NCI-H526 treated with DMSO at 0.1 percent for 48 hours (cell line): Measurements from ENCODE around the gene ALPI.
"Not testable (repeated sequence)": the region's sequence is repeated elsewhere in the genome, so short reads cannot be mapped to it uniquely, and the experiment has no call there.

Source experiments
- DNase-seq: peaks from one replicate; lab custom pipeline; 2025; lab: John Stamatoyannopoulos, UW

The ALPI gene

DNA sequence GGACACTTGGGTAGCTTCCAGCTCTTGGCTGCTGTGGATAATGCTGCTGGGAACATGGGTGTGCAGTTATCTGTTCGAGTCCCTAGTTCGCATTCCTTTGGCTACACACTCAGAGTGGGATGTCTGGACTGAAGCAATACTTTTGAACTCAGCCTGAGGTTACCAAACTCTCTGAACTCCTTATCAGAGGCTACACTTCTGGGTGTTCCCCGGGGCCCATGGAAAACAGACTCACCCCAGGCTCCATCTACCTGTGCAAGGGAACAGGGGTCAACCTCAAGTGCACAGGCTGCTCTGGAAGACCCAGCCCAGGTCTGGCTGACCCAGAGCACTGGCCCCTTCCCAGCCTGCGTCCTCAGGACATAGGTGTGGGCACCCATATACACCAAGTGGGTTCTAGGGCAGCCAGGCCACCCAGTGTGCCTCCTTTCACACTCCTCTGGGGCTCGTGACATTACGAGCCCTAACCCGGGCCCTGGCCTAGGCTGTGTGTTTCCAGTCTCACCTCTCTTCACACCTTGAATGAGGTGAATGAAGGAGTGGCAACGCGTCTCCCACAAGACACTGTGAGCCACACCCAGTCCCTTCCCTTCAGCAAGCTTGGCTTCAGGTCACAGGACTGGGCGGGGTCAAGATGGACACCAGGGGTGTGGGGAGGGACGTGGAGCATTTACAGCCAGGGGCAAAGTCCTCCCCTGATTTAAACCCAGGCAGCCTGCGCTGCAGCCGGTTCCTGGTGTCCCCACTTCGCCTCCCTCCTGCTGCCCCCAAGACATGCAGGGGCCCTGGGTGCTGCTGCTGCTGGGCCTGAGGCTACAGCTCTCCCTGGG, at the start of gene ALPI:
TSS of gene ALPI (plus strand) at position 728 of the 830 bp plus-strand sequence. CDS start at position 775, 47 bp downstream.
- no peak for DNase-seq

DNA sequence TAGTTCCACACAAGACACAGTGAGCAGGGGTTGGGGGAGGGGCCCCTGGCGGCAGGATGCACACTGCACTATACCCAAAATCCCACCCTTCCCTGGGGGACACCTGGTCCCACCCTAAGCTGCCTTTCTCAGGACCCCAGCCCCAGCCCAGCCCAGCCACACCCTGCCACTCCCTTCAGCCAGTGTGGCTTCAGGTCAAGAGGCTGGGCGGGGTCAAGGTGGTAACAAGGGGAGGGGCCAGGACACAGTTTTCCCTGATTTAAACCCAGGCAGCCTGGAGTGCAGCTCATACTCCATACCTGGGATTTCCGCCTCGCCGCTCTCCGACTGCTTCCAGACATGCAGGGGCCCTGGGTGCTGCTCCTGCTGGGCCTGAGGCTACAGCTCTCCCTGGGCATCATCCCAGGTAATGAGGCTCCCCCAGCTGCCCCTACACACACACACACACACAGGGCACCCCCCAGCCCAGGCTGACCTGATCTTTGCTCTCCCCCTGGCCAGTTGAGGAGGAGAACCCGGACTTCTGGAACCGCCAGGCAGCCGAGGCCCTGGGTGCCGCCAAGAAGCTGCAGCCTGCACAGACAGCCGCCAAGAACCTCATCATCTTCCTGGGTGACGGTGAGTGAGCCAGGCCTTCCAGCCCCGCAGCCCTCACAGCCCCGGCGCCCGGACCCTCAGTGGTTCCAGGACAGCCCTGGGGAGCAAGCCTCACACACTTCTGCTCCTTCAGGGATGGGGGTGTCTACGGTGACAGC, 49.2 kb upstream of the ALPI start, which contains the start of gene ALPG:
TSS of gene ALPG (plus strand) at position 289 of the 755 bp plus-strand sequence. CDS start at position 340, 51 bp downstream.
- no peak for DNase-seq

DNA sequence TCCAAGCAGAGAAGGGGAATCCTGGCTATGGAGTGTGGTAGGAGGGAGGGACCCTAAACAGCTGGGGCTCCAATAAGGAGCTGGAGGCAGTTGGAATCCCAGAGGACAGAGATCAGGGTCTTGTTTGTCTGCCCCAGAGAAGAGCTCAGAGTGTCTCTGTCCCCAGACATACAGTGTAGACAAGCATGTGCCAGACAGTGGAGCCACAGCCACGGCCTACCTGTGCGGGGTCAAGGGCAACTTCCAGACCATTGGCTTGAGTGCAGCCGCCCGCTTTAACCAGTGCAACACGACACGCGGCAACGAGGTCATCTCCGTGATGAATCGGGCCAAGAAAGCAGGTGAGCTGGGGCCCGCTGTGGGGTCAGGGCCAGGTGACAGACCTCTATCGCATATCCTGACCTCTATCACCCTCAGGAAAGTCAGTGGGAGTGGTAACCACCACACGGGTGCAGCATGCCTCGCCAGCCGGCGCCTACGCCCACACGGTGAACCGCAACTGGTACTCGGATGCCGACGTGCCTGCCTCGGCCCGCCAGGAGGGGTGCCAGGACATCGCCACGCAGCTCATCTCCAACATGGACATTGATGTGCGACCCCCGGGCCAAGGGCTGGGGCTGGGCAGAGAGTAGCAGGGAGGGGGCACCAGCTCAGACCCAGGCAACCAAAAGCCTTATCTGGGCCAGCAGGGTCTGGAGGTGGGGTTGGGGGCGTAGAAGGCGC, 48.4 kb upstream of the ALPI start:
- DNase-seq, result not testable (repeated sequence)

DNA sequence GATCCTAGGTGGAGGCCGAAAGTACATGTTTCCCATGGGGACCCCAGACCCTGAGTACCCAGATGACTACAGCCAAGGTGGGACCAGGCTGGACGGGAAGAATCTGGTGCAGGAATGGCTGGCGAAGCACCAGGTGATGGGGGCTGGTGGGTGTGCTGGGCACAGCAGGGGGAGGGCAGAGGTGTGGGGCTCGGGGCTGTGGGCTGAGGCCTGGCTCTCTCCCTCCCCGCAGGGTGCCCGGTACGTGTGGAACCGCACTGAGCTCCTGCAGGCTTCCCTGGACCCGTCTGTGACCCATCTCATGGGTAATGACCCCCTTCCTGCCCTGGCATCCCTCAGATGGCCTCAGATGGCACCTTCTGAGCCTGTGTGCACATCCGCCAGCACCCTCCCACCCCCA, 47.7 kb upstream of the ALPI start:
- DNase-seq, result not testable (repeated sequence)

DNA sequence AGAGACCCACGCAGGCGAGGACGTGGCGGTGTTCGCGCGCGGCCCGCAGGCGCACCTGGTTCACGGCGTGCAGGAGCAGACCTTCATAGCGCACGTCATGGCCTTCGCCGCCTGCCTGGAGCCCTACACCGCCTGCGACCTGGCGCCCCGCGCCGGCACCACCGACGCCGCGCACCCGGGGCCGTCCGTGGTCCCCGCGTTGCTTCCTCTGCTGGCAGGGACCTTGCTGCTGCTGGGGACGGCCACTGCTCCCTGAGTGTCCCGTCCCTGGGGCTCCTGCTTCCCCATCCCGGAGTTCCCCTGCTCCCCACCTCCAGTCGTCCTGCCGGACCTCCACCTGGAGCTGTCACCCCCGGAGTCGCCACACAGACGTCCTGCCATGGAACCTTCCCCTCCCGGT, 46.3 kb upstream of the ALPI start:
- DNase-seq, result not testable (repeated sequence)

DNA sequence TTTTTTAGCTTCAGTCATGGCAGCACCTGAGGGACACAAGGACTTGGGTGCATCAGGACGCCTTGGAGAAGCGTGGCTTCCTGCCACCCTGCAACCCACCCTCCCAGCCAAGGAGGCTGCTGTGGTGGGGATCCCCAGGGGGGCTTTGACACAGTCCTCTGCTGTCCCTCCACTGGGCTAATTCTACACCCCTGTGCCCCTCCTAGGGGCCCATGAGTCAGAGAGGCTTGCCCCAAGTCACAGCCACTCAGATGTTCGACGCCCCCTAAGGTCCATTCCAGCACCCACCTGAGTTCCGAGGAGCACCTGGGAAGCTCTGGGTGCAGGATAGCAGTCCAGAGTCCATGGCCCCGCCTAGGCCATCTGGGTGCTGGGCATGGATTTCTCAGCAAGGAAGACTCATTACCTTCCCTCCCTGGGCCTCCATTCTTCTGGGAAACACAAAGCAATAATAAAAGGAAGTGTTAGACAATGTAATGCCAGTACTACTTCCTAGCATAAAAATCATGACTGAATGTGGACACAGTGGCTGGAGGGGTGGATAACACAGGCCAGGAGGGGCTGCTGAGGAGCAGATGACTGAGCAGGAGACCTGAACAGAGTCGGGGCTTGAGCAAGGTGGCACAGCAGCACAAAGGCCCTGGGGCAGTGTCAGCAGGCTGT, 45.6 kb upstream of the ALPI start:
- DNase-seq, result no peak

DNA sequence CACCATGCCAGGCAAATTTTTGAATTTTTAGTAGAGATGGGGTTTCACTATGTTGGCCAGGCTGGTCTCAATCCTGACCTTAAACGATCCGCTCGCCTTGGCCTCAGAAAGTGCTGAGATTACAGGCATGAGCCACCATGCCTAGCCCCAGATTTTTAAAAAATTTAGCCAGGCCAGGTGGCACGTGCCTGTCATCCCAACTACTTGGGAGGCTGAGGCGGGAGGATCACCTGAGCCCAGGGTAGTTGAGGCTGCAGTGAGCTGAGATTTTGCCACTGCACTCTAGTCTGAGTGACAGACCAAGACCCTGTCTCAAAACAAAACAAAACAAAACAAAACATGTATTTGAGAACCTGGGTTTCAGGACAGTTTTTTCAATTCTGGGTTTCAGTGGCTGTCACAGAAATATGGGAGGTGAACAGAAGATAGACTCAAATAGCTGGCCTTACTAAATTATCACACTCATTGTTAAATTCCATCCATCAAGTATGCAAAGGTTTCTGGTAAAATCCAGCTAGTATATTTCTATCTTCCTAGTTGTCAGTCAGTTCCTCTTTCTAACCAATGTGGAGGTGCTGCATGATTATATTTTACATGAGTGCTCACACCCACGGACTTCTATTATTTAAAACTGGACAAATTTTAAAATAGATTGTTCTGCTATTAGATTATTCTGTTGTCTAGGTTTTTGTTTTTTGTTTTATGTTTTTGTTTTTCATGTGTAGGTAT, 43.9 kb upstream of the ALPI start:
- DNase-seq, result no peak

DNA sequence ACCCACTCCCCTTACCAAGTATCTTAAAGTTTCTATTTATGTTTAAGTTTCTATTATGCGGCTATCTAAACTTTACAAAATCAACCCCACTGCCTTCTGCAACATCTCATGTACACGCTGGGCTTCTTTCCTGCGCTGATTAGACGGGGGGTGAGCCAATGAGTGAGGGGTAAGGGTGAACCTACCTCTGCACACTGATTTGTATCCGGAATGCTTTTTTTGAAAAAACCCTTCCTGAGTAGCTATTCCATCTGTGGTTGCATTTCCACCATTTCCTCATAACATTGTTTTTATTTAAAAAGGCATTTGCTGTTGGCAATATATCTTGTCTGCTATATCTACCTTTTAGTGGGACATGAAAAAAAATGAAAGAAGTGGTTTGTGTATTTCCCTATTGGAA, 43.0 kb upstream of the ALPI start:
- no peak for DNase-seq

DNA sequence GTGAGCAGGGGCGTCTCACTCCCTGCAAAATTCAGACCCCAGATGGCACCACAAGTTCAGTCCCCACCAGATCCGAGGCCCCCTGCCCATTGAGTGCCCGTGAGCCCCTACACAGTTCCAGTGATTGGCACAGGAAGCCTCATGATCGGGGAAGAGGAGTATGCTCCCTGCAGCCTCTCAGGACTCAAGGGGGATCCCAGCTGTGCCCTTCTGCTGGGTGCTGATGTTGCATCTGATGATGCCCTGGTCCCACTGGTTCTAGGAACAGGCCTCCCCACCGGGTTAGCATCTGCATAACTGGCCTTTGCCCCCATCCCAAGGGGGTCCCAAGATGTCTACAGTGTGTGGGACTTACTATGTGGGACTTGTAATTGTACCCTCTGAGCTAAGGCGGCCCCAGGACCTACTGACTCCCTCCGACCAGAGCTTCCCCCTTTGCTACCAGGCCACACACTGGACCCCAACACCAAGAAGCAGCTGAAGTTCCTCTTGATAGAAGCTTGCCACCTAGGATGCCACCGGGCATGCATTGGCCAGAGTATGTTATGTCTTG, 40.7 kb upstream of the ALPI start:
- DNase-seq, result no peak

DNA sequence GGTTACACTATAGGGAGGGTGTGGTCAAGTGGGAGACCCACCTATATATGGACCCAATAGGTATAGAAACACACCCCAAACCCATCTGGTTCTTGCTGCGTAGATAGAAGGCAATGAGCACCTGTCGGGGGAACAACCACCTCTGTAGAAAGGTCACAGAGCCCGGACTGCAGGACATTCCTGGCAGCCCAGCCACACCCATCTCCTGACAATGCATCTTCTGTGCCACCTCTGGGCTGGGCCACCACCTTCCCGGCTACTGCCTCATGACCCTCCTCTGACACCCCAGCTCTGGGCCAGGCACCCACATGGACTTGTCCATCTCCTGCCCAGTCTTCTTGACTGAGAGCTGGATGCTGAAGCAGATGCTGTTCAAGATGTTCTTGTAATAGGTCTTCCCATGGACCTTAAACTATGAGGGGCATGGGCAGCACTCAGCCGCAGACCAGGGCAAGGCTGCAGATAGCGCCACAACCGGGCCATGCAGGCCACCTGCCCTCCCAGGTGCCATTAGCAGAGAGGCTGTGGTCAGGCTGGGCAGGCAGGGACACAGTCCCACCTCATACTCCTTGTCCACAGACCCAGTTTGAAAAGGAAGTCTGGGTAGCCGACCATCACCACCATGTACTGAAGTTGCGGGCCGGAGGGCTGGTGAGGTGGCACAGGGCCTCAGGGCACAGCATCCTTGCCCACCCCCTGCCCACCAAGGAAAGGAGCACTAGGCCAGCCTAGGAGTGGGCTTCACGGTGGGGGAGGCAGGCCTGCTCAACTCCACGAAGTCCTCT, 40.0 kb upstream of the ALPI start:
- no peak for DNase-seq

DNA sequence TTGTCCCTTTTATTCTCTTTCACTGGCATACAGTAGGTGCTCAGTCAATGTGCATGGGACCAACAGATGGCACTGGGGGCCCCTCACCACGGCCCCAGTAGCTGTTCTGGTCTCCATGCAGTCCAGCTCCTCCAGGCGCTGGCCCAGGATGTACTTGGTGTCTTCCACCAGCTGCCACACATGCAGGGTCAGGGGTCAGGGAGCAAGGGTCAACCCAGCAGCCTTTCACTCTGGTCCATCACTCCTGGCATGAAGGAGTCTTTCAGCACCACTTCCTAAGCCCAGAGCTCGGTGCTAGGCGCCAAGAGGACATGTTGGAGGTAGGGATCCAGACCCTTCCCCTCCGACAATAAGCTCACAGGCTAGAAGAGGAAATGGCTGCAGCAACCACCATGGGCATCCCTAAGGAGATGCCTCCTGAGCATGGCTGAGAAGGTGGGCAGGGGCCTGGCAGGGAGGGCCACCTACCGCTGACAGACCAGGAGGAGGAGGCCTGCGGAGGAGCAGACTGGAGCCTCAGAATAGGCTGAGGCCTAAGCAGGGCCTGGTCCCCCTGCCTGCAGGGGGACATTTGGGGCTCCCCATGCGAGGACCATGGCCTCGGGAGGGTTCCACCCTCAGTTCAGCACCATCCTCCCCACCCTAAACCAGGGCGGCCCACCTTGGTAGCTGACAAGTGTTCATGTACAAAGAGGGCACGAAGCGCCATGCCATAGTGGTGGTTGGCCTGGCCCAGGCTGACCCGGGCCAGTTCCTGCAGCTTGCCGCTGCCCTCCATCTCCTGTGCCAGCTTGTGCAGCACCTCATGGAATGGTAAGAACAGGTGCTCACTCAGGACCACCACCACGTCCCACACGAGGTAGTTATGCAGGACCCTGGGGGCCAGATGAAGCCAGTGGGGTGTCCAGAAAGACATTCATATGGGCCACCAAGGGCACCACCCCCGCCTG, 39.2 kb upstream of the ALPI start:
- no peak for DNase-seq

DNA sequence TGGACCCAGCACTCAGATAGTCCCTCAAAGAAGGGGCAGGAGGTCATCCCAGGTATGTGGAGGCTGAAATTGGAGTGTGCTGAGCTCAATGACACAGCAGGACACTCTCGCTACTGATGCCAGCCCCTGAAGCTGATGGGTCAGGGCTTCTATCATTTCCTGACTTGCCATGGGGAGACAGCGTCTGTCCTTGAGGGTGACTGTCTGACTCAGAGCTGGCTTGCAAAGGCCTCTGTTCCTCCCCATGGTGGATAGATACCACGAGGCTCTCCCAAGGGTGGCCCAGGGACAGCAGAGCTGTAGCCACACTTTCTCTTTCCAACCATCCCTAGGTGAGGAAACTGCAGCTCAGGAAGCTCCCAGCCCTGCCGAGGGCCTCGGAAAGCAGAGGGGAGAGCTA, 38.5 kb upstream of the ALPI start:
- DNase-seq, result no peak

DNA sequence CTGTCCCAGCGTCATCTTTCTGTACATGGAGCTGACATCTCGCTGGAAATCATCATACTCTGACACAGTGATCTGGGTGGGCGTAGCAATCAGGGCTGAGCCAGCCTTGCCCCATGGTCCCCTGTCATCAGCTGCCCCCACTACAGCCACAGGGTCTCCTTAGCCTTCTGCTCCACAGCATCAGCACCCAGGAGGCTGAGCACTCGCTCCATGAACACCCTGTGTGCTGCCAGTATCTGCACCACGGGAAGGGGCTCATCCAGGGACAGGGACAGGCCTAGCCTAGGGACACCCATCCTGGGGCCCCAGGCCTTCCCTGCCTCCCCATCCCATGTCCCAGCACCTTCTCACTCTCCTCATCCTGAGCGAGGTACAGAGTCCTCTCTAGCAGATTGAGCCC, 37.9 kb upstream of the ALPI start:
- DNase-seq, result no peak

DNA sequence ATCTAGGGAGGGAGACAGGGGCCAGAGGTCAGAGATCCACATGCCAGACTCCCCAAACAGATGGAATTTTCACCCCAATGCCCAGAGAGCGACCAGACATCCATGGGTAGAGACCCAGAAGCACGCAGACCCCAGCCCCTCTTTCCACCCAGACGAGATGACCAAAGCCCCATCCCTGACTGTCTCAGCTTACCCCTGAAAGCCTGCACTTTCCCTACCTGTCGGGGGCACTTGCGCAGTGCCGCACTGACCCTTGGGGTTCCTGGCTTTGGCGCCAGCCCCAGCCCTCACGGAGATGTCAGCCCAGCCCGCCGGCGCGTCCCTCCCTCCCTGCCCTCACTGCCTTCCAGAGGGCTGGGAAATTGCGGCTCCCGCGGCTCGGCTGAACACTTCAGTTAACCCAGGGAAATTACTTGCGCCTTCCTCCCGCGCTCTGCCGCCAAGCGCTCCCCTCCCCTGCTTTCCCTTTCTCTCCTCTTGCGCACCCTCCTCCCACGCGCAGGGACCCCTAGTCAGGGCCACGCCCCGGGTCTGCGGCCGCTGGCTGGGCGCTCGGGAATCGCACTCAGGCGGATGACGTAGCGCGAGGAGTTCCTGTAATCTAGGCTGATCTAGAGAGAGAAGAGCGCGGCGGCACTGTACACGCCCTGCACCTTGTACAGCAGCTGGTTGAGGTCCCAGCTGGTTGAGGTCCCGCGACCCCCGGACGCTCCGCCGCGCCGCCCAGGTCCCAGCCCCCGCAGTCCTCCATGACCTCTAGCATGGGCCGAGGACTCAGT, 37.3 kb upstream of the ALPI start:
- peak; percentile 40 for DNase-seq

DNA sequence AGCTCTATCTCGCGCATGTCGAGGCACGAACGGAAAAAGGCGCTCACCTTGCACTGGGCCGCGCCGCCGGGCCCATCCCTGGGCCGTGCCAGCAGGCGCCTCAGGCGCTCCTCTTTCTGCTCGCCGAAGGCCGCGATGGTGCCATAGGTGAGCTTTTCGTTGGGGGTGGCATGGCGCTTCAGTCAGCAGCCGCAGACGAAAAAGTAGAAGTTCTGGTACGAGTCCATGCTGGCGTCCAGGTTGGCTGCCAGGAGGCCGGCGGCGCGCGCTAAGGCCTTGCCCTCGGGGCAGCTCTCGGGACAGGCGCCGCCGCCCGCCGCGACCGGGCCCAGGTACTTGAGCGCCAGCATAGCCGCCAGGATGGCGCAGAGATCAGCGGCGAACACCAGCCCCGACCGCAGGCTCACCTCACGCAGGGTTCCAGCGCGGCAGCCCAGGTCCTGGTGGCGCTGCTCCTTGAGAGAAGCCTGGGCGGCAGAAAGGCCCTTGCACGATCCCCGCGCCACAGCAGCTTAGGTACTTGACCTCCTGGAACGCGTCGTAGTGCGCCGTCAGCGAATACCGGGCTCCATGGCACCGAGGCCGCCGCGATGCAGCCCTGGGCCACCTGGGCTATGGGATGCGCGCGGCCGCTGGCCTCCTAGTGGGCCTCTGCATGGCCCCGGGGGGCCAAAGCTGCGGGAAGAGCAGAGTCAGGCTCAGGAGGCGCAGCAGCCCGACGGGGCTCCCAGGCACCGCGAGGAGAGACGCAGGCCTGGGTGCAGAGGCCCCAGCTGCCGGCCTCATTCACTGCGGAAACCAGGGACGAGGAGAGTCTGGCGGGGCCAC, 36.5 kb upstream of the ALPI start:
- no peak for DNase-seq

DNA sequence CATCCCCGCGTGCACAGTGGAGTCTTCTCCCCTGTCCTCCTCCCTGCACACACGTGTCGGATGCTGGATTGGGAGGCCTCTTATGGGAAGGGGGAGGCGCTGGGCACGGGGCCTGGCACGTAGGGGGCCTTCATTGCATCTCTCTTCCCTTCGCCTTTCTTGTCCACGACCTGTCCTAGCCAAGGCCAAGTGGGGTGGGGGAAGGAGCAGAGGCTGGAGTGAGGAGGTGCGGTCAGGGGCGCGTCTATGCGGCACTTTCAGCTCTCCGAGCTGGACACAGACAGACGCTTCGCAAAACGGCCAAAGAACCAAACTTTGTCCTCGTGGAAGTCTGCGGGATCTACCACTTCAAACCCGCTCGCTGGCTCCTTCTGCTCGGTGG, 35.9 kb upstream of the ALPI start:
- no peak for DNase-seq

DNA sequence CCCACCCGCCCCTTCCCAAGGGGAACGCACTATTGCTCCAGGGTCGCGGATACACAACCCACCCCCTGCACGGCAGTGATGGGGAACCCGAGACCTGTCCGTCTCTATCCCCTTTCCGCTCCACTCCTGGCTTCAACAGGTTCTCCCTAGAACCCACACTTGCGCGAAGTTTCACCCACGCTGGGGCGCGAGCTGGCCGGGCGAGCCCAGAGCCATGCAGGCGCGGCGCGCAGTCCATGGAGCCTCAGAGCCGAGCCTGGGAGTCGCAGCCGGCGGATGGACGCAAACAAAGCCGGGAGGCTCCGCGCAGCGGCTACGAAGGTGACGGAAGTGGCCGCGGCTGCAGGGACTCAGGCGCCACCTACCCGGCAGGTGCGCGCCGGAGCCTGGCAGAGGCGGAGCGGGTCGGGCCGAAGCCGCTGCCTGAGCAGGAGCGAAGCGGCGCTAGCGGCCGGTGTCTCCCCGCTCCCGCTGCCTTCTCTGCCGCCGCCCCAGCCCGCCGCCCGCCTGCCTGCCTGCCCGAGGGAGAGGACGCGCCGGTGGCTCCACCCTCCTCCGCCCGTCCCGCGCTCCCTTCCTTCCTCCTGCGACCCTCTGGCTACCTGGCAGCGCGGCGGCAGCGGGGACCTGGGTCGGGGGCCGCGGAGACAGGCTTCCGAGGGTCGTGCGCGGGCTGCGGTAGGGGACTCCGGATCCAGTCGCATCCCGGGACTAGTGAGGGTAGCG, 35.3 kb upstream of the ALPI start:
- peak; percentile 56 for DNase-seq
